OCI-LY3 (cell line): Measurements from ENCODE around the gene CUZD1.
"Not testable (repeated sequence)": the region's sequence is repeated elsewhere in the genome, so short reads cannot be mapped to it uniquely, and the experiment has no call there.

Source experiments
- H2AFZ ChIP-seq: fragments of 200-600, 300-600 bp; shearing (Covaris generic); 2 replicates; pipeline ENCODE4 v1.6.0; 2014; ENCODE audit warnings: antibody characterized with exemption, low read depth, low read length
- H3K27ac ChIP-seq: fragments of 200-600, 300-600 bp; sonication (generic); 2 replicates; pipeline ENCODE4 v1.5.1; 2014; ENCODE audit warnings: mild to moderate bottlenecking, low read length, moderate library complexity, mixed read lengths
- H3K27me3 ChIP-seq: fragments of 200-600, 300-600 bp; sonication (generic); 2 replicates; pipeline ENCODE4 v1.6.1; 2014; ENCODE audit warnings: low read depth, low read length, mixed read lengths
- H3K36me3 ChIP-seq: fragments of 200-600, 300-600 bp; sonication (generic); replicated peaks from 2 replicates; pipeline ENCODE3; 2014; ENCODE audit warnings: low read depth, low read length, mixed read lengths
- H3K4me1 ChIP-seq: fragments of 300-600, 200-600 bp; sonication (generic); 2 replicates; pipeline ENCODE4 v1.6.1; 2014; ENCODE audit warnings: low read length, mixed read lengths
- H3K4me2 ChIP-seq: fragments of 200-600, 300-600 bp; sonication (generic); 2 replicates; pipeline ENCODE4 v1.6.1; 2014; ENCODE audit warnings: low read length, mixed read lengths
- H3K4me3 ChIP-seq: fragments of 300-600, 200-600 bp; sonication (generic); 2 replicates; pipeline ENCODE4 v1.5.1; 2014; ENCODE audit warnings: antibody characterized with exemption, mild to moderate bottlenecking, low read length, moderate library complexity
- H3K79me2 ChIP-seq: fragments of 300-600, 200-600 bp; shearing (Covaris generic); 2 replicates; pipeline ENCODE4 v1.6.1; 2014; ENCODE audit warnings: mild to moderate bottlenecking, low read length, mixed read lengths
- H3K9ac ChIP-seq: fragments of 300-600, 200-600 bp; shearing (Covaris generic); 2 replicates; pipeline ENCODE4 v1.6.0; 2014; ENCODE audit warnings: mild to moderate bottlenecking, low read length, moderate library complexity
- H3K9me3 ChIP-seq: fragments of 200-600, 300-600 bp; shearing (Covaris generic); 2 replicates; pipeline ENCODE4 v1.6.1; 2014; ENCODE audit warnings: low read length, mixed read lengths; ENCODE audit not compliant: insufficient read depth
- H4K20me1 ChIP-seq: fragments of 200-600, 300-600 bp; sonication (generic); 2 replicates; pipeline ENCODE4 v1.6.1; 2016; ENCODE audit warnings: low read length, mixed read lengths; ENCODE audit not compliant: insufficient read depth
- EZH2phosphoT487 ChIP-seq: fragments of 200-600 bp; shearing (Covaris generic); IDR thresholded peaks from 2 replicates; pipeline ENCODE4 v1.6.1; 2018; ENCODE audit warnings: antibody characterized with exemption, mixed run types, low read depth
- TF ChIP-seq, protein P1 (sequence below): fragments of 200-600, 300-600 bp; sonication (generic); IDR thresholded peaks from 2 replicates; pipeline ENCODE4 v1.5.1; 2014; ENCODE audit warnings: antibody characterized with exemption, low read length, low read depth

Gene CUZD1

DNA sequence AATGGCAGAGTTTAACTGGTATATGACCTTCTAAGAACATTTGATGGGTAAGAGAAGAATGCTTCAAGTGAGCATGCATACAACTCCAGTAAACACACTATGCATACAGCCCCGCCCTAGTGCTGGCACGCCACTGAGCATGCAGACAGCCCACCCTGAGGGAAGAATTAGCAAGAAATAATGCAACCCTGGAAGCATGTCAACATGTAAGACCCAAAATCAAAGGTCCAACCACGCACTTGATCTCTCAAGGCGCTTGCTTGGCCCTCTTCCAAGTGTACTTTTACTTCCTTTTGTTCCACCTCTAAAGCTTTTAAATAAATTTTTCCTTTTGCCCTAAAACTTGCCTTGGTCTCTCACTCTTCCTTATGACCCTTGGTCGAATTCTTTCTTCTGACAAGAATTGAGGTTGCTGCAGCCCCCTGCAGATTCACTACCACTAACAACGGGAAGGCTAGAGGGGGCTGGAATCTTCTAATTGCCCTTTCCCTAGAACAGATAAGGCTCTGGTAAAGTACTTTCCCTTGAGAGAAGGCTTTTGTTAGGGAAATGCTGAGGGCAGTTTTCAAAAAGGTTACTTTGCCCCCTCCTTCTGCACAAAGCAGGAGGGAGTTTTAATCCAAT lies 30.3 kb upstream of the CUZD1 start:
- Histone ChIP-seq H4K20me1 (peaks cover 10% of the 10 kb centered on the region), H3K4me3 (no peak overlapping the region), H3K36me3 (peaks cover 36% of the 10 kb centered on the region), H3K27ac (no peak overlapping the region), H3K79me2 (peaks cover 73% of the 10 kb centered on the region), H3K27me3 (no peaks in the 10 kb centered on the region), H3K4me1 (peaks cover 11% of the 10 kb centered on the region), H2AFZ (no peak overlapping the region), H3K4me2 (no peak overlapping the region), H3K9ac (no peak overlapping the region), H3K9me3 (no peaks in the 10 kb centered on the region)
- TF ChIP-seq EZH2phosphoT487, result no peak
- TF ChIP-seq, protein P1, sequence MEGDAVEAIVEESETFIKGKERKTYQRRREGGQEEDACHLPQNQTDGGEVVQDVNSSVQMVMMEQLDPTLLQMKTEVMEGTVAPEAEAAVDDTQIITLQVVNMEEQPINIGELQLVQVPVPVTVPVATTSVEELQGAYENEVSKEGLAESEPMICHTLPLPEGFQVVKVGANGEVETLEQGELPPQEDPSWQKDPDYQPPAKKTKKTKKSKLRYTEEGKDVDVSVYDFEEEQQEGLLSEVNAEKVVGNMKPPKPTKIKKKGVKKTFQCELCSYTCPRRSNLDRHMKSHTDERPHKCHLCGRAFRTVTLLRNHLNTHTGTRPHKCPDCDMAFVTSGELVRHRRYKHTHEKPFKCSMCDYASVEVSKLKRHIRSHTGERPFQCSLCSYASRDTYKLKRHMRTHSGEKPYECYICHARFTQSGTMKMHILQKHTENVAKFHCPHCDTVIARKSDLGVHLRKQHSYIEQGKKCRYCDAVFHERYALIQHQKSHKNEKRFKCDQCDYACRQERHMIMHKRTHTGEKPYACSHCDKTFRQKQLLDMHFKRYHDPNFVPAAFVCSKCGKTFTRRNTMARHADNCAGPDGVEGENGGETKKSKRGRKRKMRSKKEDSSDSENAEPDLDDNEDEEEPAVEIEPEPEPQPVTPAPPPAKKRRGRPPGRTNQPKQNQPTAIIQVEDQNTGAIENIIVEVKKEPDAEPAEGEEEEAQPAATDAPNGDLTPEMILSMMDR, result no peak

DNA sequence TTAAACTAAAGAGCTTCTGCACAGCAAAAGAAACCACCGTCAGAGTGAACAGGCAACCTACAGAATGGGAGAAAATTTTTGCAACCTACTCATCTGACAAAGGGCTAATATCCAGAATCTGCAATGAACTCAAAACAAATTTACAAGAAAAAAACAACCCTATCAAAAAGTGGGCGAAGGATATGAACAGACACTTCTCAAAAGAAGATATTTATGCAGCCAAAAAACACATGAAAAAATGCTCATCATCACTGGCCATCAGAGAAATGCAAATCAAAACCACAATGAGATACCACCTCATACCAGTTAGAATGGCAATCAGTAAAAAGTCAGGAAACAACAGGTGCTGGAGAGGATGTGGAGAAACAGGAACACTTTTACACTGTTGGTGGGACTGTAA lies 26.3 kb upstream of the CUZD1 start:
- Histone ChIP-seq H3K36me3 (peaks cover 25% of the 10 kb centered on the region), H3K79me2 (peaks cover 48% of the 10 kb centered on the region)
- H4K20me1 ChIP-seq, H3K9ac ChIP-seq, H2AFZ ChIP-seq, H3K9me3 ChIP-seq, H3K27me3 ChIP-seq, H3K27ac ChIP-seq, H3K4me2 ChIP-seq, H3K4me3 ChIP-seq, H3K4me1 ChIP-seq: not testable (repeated sequence)

DNA sequence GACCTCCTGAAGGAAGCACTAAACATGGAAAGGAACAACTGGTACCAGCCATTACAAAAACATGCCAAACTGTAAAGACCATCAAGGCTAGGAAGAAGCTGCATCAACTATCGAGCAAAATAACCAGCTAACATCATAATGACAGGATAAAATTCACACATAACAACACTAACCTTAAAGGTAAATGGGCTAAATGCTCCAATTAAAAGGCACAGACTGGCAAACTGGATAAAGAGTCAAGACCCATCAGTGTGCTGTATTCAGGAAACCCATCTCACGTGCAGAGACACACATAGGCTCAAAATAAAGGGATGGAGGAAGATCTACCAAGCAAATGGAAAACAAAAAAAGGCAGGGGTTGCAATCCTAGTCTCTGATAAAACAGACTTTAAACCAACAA lies 23.1 kb upstream of the CUZD1 start:
- not testable (repeated sequence) for H3K9ac ChIP-seq, H3K27me3 ChIP-seq, H2AFZ ChIP-seq, H3K4me1 ChIP-seq, H3K27ac ChIP-seq, H3K4me2 ChIP-seq, H3K4me3 ChIP-seq, H3K36me3 ChIP-seq, H3K9me3 ChIP-seq
- Histone ChIP-seq H4K20me1 (peaks cover 26% of the 10 kb centered on the region), H3K79me2 (peaks cover 48% of the 10 kb centered on the region)

- H3K36me3 ChIP-seq, H3K9me3 ChIP-seq, H3K4me1 ChIP-seq, H3K27me3 ChIP-seq, H3K27ac ChIP-seq, H3K4me2 ChIP-seq, H3K4me3 ChIP-seq, H2AFZ ChIP-seq, H3K9ac ChIP-seq: not testable (repeated sequence)
- H3K79me2 ChIP-seq, result peaks cover 56% of the 10 kb centered on the region
- peaks cover 34% of the 10 kb centered on the region for H4K20me1 ChIP-seq
These were observed 21.3 kb upstream of the CUZD1 start for GRCh38 chr10:122866757-122867482.

DNA sequence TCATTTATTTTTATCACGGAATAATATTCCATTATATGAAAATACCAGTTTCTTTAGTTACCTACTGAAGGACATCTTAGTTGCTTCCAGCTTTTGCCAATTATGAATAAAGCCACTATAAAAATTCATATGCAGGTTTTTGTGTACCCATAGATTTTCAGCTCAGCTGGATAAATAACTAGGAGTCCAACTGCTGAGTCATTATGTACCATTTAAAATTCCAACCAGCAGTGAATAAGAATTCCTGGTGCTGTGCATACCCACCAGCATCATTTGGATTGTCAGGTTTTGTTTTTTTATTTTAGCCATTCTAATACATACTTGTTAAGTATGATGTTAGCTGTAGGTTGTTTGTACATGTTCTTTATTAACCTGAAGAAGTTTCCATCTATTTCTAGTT lies 19.2 kb upstream of the CUZD1 start:
- no peak overlapping the region for H3K4me3 ChIP-seq
- no peak overlapping the region for H3K4me2 ChIP-seq
- no peak overlapping the region for H3K9ac ChIP-seq
- no peak overlapping the region for H2AFZ ChIP-seq
- H3K27ac ChIP-seq, result no peak overlapping the region
- peaks cover 2% of the 10 kb centered on the region for H3K36me3 ChIP-seq
- no peaks in the 10 kb centered on the region for H3K4me1 ChIP-seq
- H4K20me1 ChIP-seq, result peaks cover 39% of the 10 kb centered on the region
- H3K79me2 ChIP-seq, result peaks cover 74% of the 10 kb centered on the region
- TF ChIP-seq, protein P1, result no peak
- no peak for TF ChIP-seq EZH2phosphoT487
- H3K27me3 ChIP-seq, result no peaks in the 10 kb centered on the region
- no peaks in the 10 kb centered on the region for H3K9me3 ChIP-seq
